Measurements from ENCODE around the gene BTBD7. TPM values are rescaled to one million over a fixed set of nuclear protein-coding genes. Genes with fewer than 3 reads are reported as not detected.

Gene BTBD7
- total RNA-seq, 1 donor from 2014 or later: 22.2 TPM

DNA sequence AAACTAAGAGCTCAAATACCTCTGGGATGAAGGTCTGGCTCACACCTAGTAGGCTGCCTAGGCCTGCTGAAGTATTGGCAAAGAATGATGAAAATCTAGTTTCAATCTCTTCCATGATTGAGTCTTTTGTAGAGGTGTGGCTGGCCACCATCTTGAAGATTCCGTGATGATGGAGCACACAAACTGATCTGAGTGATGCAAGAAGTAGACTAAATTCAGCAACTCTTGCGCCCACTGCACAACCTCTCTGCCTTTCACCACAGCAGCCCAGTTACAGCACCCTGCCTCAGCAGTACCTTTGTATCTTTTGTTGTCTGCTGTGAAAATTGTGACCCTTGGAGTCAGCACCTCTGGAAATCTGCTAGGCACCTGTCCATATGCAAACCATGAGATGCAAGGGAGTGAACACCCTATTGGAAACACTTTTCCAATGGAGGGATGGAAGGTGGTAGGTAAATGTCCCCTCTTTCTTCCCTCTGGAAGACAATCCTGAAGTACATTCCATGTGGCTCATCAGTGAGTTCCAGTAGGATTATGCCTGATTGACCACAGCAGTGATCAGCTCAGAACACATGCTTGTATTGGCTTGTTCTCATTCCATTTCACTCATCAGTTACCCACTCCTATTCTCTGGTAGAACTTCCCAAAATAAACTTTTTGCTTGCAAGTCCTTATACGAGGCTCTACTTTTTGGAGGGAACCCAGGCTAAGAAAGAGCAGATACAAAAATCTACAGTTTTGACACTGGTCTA is 58.6 kb downstream of the BTBD7 start:
- no peak for TF ChIP-seq CTCF (conservative IDR thresholded peaks at IDR 0.05; ENCODE audit: low read depth, low read length)
- no peak for DNase-seq (ENCODE audit: low read depth)
- no peak overlapping the region for H3K4me3 ChIP-seq (ENCODE audit: low read depth, low read length)

DNA sequence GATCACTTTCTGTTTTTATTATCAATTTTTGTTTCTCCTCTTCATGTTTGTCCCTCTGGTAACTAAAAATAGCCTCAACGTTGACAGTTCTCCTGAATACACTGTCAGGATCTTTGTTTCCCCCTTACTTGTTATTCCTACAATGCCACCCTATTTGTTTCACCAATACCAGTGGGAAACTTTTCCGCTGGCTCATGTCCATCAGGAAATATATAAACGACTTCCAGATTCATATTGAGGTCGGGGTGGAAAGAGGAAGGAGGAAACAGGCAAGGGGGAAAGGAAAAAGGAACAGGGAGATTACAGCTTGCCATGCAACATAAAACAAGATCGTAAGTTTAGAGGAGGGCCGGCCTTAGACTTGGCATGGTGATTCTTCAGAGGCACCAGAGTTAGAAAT is 61.7 kb downstream of the BTBD7 start:
- DNase-seq (ENCODE audit: low read depth): no peak
- no peak for TF ChIP-seq CTCF (conservative IDR thresholded peaks at IDR 0.05; ENCODE audit: low read depth, low read length)
- no peak overlapping the region for H3K4me3 ChIP-seq (ENCODE audit: low read depth, low read length)

- H3K4me3 ChIP-seq (ENCODE audit: low read depth, low read length): no peak overlapping the region
- TF ChIP-seq CTCF (conservative IDR thresholded peaks at IDR 0.05; ENCODE audit: low read depth, low read length): no peak
- no peak for DNase-seq (ENCODE audit: low read depth)
These were observed 63.3 kb downstream of the BTBD7 start for GRCh38 chr14:93269341-93270068.

GRCh38 chr14:93268406-93268805 is 64.4 kb downstream of the BTBD7 start:
- TF ChIP-seq CTCF (conservative IDR thresholded peaks at IDR 0.05; ENCODE audit: low read depth, low read length): no peak
- H3K4me3 ChIP-seq (ENCODE audit: low read depth, low read length): no peak overlapping the region
- DNase-seq (ENCODE audit: low read depth): no peak

DNA sequence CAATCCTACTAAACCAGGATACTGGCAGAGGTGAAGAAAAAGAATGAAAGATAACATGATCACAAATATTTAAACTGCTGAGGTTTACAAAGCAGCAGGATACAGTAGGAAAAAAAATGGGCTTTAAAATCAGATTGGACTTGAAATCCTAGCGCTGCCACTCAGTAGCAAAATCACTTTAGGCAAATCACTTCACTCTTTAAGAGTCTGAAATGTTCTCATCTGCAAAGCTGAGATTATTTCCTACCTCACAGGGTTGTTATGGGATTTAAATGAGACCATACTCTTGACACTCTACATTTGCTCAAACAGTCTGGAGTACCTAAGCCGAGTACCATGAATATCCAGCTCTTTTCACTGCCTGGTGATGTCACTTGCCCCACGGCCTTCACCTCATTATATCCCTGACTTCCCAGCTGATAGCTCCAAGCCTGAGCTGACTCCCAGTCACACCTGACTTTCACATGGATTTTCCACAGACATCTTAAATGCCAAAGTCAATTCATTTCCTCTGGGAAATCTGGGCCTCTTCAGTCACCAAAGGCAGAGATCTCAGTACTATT is 65.6 kb downstream of the BTBD7 start:
- DNase-seq (ENCODE audit: low read depth): no peak
- no peak for TF ChIP-seq CTCF (conservative IDR thresholded peaks at IDR 0.05; ENCODE audit: low read depth, low read length)
- H3K4me3 ChIP-seq (ENCODE audit: low read depth, low read length): no peak overlapping the region

DNA sequence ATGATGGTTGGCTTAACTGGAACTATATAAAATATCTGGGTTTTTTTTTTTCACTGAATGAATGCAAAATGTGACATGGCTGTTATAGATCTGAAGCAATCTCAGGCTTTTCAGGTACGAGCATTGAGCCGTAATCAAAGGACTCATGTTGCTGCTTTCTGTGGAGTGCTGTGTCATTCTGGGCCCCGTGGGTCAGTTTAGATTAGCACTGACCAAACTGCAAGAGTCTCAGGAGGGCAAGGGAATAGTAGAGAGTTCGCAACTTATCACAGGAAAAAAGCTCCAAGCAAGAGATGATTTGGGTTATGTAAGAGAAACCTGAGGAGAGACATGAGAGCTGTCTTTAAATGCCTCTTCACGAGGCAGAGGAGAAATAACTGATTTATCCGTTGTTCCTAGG is 66.7 kb downstream of the BTBD7 start:
- no peak for TF ChIP-seq CTCF (conservative IDR thresholded peaks at IDR 0.05; ENCODE audit: low read depth, low read length)
- no peak for DNase-seq (ENCODE audit: low read depth)
- H3K4me3 ChIP-seq (ENCODE audit: low read depth, low read length): no peak overlapping the region
